Mucosa of gallbladder (tissue), 1 donor: ENCODE measurements around the gene MCCC1. TPM values are rescaled to one million over a fixed set of nuclear protein-coding genes. Genes with fewer than 3 reads are reported as not detected.
"Not testable (repeated sequence)": the region's sequence is repeated elsewhere in the genome, so short reads cannot be mapped to it uniquely, and the experiment has no call there.

Experiments used
- DNase-seq: peaks from one replicate; pipeline ENCODE4 v3.0.0-alpha.2; 2020; ENCODE audit warnings: low spot score
- total RNA-seq: library from RNA; stranded (reverse); gene quantifications from one replicate; pipeline ENCODE4 v1.2.1, GENCODE V29; 2021
- donor health status: DM: no; HTN: no; CAD: no.

MCCC1 gene
- total RNA-seq, 1 donor from 2014 or later, result 46.4 TPM

DNA sequence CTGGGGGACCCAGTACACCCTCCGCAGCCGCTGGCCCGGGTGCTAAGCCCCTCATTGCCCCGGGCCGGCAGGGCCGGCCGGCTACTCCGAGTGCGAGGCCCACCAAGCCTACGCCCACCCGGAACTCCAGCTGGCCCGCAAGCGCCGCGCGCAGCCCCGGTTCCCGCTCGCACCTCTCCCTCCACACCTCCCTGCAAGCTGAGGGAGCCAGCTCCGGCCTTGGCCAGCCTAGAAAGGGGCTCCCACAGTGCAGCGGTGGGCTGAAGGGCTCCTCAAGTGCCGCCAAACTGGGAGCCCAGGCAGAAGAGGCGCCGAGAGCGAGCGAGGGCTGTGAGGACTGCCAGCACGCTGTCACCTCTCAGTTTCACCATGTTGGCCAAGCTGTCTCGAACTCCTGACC, 4.7 kb upstream of the MCCC1 start:
- not testable (repeated sequence) for DNase-seq

- DNase-seq, result not testable (repeated sequence)
Measured at GRCh38 chr3:183101040-183101439, 1.7 kb upstream of the MCCC1 start.

GRCh38 chr3:183100376-183100775, 1.1 kb upstream of the MCCC1 start:
- DNase-seq, result no peak

GRCh38 chr3:183099838-183100204, 525 bp upstream of the MCCC1 start:
- DNase-seq, result no peak

GRCh38 chr3:183098536-183099025, 715 bp downstream of the MCCC1 start:
- no peak for DNase-seq

DNA sequence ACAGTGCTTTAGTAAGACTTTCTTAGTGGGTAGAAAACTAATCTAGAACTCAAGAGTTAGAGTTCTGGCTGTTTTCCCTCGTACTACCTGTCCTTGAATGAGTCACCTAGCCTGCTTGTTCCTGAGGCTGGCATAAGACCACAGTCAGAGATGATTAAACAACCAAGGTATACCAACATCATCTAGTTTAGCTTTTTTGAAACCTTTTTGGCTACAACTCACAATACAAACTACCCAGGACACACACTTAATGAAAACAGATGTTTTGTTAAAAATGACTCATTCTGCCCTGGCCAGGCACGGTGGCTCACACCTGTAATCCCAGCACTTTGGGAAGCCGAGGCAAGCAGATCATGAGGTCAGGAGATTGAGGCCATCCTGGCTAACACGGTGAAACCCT, 4.6 kb downstream of the MCCC1 start:
- no peak for DNase-seq

GRCh38 chr3:183092256-183092655, 7.0 kb downstream of the MCCC1 start:
- DNase-seq, result no peak

DNA sequence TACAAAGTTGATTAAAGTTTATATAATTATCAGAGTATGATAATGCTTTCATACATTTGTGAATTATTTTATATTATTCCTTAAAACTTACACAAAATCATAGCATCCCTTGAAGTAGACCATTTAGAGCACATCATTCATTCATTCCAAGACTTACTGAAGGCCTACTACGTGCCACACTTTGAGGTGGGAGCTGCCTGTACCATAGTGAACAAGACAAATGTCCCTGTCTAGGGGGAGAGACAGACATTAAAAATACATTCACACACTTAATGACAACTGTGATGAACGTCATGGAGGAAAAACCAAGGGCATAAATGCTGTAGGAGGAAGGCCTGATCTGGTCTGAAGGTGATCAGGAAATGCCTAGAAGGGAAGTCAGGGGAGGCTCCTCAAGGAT, 12.1 kb downstream of the MCCC1 start:
- no peak for DNase-seq

DNA sequence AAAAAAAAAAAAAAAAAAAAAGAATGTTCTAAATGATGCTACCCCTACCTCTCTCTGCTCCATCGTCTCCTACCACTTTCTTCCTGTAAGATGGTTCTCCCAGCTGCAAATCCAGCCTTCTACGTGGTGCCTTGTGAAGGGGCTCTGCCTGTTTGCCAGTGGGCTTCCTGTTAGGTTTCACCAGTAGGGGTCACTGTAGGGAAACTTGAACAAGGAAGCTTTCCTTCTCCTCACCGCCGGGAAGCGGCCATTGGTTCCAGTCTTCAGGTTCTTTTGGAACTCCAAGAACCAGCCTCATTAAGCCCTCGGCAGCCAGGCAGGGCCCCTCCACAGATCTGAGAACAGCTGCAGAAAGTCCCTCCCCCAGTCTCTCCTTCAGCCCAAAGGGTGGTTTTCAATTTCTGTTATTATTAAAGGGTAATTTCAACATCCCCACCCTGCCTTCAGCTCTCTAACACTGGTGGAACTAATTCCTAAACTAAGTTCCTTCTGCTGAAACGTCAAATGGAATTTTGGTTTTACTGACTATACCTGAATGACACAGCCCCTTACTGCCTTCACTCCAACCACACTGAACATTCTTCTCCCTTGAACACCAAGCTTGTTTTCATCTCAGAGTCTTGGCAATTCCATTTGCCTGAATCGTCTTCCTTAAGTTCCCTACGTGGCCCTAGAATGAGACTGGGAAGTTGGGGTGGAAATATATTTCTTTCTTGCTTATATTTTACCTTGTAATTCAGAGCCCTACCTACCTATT, 13.5 kb downstream of the MCCC1 start:
- DNase-seq, result no peak

GRCh38 chr3:183082355-183082915, 16.9 kb downstream of the MCCC1 start:
- no peak for DNase-seq

GRCh38 chr3:183081459-183082183, 17.7 kb downstream of the MCCC1 start:
- DNase-seq, result no peak

DNA sequence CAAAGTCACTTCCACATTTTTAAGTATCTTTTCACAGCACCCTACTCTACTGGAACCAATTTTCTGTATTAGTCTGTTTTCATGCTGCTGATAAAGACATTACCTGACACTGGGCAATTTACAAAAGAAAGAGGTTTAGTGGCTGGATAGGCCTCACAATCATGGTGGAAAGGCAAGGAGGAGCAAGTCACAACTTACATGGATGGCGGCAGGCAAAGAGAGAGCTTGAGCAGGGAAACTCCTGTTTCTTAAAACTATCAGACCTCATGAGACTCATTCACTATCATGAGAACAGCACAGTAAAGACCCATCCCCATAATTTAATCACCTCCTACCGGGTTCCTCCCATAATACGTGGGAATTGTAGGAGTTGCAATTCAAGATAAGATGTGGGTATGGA, 18.7 kb downstream of the MCCC1 start:
- DNase-seq, result no peak

DNA sequence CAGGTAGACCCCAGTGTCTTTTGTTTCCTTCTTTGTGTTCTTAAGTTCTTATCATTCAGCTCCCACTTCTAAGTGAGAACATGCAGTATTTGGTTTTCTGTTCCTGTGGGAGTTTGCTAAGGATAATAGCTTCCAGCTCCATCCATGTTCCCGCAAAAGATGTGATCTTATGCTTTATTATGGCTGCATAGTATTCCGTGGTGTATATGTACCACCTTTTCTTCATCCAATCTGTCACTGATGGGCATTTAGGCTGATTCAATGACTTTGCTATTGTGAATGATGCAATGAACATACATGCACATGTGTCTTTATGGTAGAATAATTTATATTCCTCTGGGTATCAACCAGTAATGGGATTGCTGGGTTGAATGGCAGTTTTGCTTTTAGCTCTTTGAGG, 24.4 kb downstream of the MCCC1 start:
- DNase-seq, result no peak

DNA sequence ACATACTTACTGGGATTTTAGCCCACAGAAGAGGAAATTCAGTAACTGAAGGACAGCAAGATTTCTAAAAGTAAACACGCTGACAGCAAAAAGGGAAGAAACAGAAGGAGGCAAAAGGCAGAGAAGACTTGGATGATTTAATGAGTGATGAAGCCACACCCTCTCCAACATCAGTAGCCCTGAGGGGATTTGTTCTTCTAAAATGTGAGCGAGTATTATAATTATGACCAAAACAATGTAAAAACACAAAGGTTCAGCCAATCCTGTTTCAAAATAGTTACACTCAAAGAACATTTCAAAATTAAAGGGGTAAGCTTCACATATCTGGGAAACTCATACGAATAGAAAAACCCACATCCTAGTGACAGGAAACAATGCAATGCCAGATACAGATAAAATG, 25.0 kb downstream of the MCCC1 start:
- DNase-seq, result no peak

- no peak for DNase-seq
Measured at GRCh38 chr3:183073839-183074238, 25.5 kb downstream of the MCCC1 start.

- DNase-seq, result no peak
Measured at GRCh38 chr3:183070892-183071291, 28.4 kb downstream of the MCCC1 start.

- DNase-seq, result no peak
Measured at GRCh38 chr3:183069086-183069485, 30.2 kb downstream of the MCCC1 start.

DNA sequence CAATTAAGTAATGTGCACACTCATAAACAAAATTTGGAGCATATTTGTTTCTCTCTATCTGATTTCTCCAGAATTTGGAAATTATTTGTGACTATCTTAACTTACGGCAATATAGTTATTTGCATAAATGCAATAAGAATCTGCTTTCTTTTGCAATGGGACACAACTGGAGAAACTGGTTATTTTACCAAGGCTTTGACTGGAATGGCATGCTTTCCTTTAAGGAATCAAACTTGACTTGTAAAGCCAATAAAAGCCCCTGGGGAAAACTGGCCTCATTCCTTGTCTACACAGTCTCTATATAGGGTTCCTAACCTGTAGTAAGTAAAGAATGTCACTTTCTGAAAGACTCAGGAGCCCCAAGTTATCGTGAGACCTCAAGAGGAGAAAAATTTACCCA, 32.4 kb downstream of the MCCC1 start:
- DNase-seq, result not testable (repeated sequence)

- no peak for DNase-seq
Measured at GRCh38 chr3:183064475-183064874, 34.8 kb downstream of the MCCC1 start.

- DNase-seq, result no peak
Measured at GRCh38 chr3:183061391-183062172, 37.7 kb downstream of the MCCC1 start.

DNA sequence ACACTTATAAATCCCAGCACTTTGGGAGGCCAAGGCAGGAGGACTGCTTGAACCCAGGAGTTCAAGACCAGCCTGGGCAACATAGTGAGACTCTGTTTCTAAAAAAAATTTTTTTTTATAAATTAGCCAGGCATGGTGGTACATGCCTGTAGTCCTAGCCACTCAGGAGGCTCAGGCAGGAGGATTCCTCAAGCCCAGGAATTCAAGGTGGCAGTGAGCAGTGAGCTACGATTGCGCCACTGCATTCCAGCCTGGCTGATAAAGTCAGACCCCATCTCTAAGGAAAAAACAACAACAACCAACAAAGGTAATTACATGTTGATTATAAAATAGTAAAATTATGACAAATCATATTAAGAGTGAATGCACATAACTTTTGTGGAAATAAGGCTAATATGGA, 40.9 kb downstream of the MCCC1 start:
- DNase-seq, result no peak

DNA sequence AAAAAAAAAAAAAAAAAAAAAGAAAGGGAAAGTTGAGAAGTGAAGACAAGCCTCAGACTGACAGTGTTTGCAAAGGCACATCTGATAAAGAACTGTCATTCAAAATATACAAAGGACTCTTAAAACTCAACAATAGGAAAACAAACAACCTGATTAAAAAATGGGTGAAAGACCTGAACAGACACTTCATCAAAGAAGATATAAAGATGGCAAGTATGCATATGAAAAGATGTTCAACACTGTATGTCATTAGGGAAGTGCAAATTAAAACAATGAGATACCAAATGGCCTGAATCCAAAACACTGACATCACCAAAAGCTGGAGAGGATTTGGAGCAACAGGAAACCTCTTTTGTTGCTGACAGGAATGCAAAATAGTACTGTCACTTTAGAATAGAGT, 48.6 kb downstream of the MCCC1 start:
- no peak for DNase-seq
